Liver (tissue), 3 donors: ENCODE measurements around the gene FAM98B.

Experiments used
- CTCF ChIP-seq: fragments of 150-350 bp; IDR thresholded peaks from 2 replicates; pipeline ENCODE4 v1.5.1; 2017; ENCODE audit warnings: improper control_type of control experiment, low read depth, low read length; ENCODE audit not compliant: missing input control
- EGR1 ChIP-seq, 2 donors: IDR thresholded peaks; 2 replicates each; pipeline ENCODE4 v1.6.1; 2016 to 2018; ENCODE audit warnings: antibody characterized with exemption in 2 of 2, low read depth in 2 of 2
- FOXA1 ChIP-seq: IDR thresholded peaks from 2 replicates; pipeline ENCODE4 v1.6.1; 2016; ENCODE audit warnings: antibody characterized with exemption
- JUND ChIP-seq, 2 donors: IDR thresholded peaks; 2 replicates each; pipeline ENCODE4 v1.6.1; 2016; ENCODE audit warnings: antibody characterized with exemption in 2 of 2
- RAD21 ChIP-seq, 2 donors: IDR thresholded peaks; 2 replicates each; pipeline ENCODE4 v1.6.1; 2016; ENCODE audit warnings: antibody characterized with exemption in 2 of 2, mild to moderate bottlenecking in 2 of 2
- REST ChIP-seq: IDR thresholded peaks from 2 replicates; pipeline ENCODE4 v1.6.1; 2016; ENCODE audit warnings: antibody characterized with exemption, mild to moderate bottlenecking
- RXRA ChIP-seq, 2 donors: IDR thresholded peaks; 2 replicates each; pipeline ENCODE4 v1.6.1; 2017 to 2018; ENCODE audit warnings: antibody characterized with exemption in 2 of 2, mild to moderate bottlenecking in 1 of 2
- SP1 ChIP-seq: IDR thresholded peaks from 2 replicates; pipeline ENCODE4 v1.6.1; 2018; ENCODE audit warnings: antibody characterized with exemption, mild to moderate bottlenecking
- YY1 ChIP-seq: IDR thresholded peaks from 2 replicates; pipeline ENCODE4 v1.6.1; 2016; ENCODE audit warnings: antibody characterized with exemption, mild to moderate bottlenecking
- TF ChIP-seq, protein P1 (sequence below): IDR thresholded peaks from 2 replicates; pipeline ENCODE4 v1.6.1; 2016; ENCODE audit warnings: antibody characterized with exemption
- TF ChIP-seq, protein P2 (sequence below): IDR thresholded peaks from 2 replicates; pipeline ENCODE4 v1.6.1; 2016; ENCODE audit warnings: antibody characterized with exemption
- donor health status: healthy.
- donor health status: healthy.

GRCh38 chr15:38530113-38530512 is 76.2 kb downstream of the FAM98B start:
- TF ChIP-seq CTCF (no peak), RAD21 (IDR thresholded peaks at IDR 0.05) (no peak), SP1 (no peak), REST (no peak), YY1 (no peak), RXRA (IDR thresholded peaks at IDR 0.05) (no peak), EGR1 (IDR thresholded peaks at IDR 0.05; ENCODE audit: low read depth in 2 of 2) (no peak), JUND (IDR thresholded peaks at IDR 0.05) (no peak), FOXA1 (no peak)
- TF ChIP-seq, protein P1, sequence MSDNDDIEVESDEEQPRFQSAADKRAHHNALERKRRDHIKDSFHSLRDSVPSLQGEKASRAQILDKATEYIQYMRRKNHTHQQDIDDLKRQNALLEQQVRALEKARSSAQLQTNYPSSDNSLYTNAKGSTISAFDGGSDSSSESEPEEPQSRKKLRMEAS, result no peak
- TF ChIP-seq, protein P2, sequence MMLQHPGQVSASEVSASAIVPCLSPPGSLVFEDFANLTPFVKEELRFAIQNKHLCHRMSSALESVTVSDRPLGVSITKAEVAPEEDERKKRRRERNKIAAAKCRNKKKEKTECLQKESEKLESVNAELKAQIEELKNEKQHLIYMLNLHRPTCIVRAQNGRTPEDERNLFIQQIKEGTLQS, result no peak
